GM19467 (cell line): ENCODE data around the gene GNAS.
"Not testable (repeated sequence)": the region's sequence is repeated elsewhere in the genome, so short reads cannot be mapped to it uniquely, and the experiment has no call there.

ENCODE experiments used
- ATAC-seq: cut with Tn5 transposase; IDR thresholded peaks from one replicate; pipeline ENCODE4 v1.9.1; 2021; ENCODE audit warnings: mild to moderate bottlenecking, moderate library complexity; ENCODE audit not compliant: unreplicated experiment

The GNAS gene

GRCh38 chr20:58922036-58922435 lies 69.5 kb downstream of the GNAS start:
- no peak for ATAC-seq

GRCh38 chr20:58923117-58923712 lies 70.7 kb downstream of the GNAS start:
- no peak for ATAC-seq

- ATAC-seq: no peak
Measured at GRCh38 chr20:58926802-58927489, 74.4 kb downstream of the GNAS start.

DNA sequence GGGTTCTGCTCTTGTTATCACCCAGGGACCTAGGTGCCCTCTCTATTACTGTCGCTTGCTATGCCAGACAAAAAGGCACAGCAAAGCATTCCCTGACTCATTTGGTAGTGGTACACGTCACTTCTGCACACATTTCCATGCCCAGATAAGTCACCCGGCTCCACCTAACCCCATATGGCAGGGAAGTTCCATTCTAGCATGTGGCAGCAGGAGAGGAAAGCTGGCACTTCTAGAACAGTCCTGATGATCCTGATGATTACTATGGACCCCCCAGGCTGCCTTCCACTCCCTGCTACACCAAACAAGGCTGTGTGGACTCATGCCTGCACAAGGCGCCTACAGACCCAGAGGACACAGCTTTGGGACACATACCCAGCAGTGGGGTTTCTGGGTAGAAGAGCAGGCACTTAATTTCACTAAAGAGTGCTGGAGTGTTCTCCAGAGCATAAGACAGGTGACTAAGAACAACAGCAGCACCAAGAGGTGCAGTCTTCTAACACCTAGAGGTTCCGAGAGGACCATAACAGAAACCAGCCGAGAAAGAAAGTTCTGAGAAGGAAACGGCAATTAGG lies 75.1 kb downstream of the GNAS start:
- no peak for ATAC-seq

- no peak for ATAC-seq
Measured at GRCh38 chr20:58930496-58930895, 78.0 kb downstream of the GNAS start.

- no peak for ATAC-seq
Measured at GRCh38 chr20:58932170-58932569, 79.7 kb downstream of the GNAS start.

GRCh38 chr20:58938078-58938477 lies 85.6 kb downstream of the GNAS start:
- no peak for ATAC-seq

- ATAC-seq: no peak
Measured at GRCh38 chr20:58938541-58938940, 86.0 kb downstream of the GNAS start.

- no peak for ATAC-seq
Measured at GRCh38 chr20:58941471-58941870, 89.0 kb downstream of the GNAS start.

- no peak for ATAC-seq
Measured at GRCh38 chr20:58942549-58942948, 90.0 kb downstream of the GNAS start.

DNA sequence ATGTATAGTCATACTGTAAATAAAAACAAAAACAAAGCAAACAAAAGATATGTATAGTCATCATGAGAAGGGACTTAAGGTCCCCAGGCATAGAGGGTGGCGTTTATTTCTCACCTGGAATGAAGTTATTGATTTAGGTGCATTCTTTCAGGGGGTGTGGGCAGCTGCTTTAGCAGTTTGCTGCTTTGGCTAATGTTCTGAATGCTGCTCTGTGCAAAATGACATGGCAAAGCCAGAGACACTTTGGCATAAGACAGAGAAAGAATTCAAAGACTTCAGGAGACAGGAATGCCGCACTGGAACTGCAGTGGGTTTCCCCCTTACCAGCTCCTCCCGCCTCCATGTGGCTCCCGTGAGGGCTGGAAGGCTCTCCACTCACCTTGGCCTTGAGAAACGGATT lies 92.1 kb downstream of the GNAS start:
- no peak for ATAC-seq

GRCh38 chr20:58945965-58946631 lies 93.6 kb downstream of the GNAS start:
- no peak for ATAC-seq

DNA sequence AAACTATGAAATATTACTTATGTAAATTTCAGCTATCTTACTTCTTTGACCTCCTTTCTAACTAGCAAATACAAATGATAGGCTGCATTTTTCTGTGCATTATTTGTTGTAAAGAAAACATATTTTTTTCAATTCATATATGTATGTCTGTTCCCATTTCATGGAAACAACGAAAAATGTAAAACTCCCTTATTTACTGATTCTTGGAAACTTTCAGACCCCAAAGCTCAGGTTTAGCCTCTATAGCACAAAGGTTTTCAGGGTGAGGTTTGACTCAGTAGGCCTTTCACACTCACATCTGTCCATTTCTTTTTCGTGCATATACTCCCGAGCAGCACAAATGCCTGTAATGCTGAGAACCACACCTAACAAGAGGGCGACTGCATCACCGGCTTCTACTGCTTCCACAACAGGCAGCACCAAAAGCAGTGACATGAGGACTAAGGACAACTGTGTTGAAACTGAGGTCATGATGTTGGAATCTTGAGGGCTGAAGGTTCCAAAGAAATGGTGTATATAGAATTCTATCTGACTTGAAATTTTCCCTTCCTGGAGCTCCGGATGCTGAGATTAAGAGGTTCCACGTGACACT lies 95.4 kb downstream of the GNAS start:
- ATAC-seq: not testable (repeated sequence)

- no peak for ATAC-seq
Measured at GRCh38 chr20:58950603-58951002, 98.1 kb downstream of the GNAS start.

- ATAC-seq: no peak
Measured at GRCh38 chr20:58953050-58953449, 100.5 kb downstream of the GNAS start.

DNA sequence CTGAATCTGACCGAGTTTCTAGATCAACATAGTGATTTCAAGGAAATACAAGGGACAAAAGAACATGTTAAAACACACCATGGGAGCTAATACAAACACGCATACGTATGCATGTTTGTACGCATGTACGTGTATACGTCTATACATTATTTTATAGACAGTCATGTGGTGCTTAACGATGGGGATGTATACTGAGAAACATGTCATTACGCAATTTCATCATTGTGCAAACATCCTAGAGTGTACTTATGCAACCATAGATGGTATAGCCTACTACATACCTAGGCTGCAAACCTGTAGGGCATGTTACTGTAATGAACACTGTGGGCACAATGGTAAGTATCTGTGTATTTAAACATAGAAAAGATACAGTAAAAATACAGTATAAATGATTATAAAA lies 103.6 kb downstream of the GNAS start:
- ATAC-seq: no peak

DNA sequence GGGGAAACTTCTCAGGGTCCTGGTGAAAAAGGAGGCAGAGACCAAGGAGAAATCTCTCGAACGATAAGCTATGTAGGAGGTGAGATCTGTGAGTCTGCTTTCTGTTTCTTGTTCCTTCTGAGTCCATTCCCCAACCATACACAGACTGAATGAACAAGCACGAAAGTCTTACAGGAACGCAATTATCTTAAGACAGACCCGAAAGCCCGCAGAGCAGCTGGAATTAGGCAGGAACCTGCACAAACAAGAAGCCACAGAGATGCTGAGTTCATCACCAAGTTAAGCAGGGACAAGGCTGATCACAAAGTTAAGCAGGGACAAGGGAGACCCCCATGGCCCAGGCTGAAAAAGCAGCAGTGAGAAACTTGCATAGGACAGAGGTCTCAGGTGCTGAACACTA lies 107.1 kb downstream of the GNAS start:
- ATAC-seq: no peak
